NB4 (cell line): Measurements from ENCODE around the gene FAM3B.

Experiments
- CTCF ChIP-seq: IDR thresholded peaks from one replicate; pipeline ENCODE4 v1.5.1; 2012; ENCODE audit warnings: low read depth, low read length
- POLR2A ChIP-seq: IDR thresholded peaks from 2 replicates; pipeline ENCODE4 v1.6.1; 2011; ENCODE audit warnings: mild to moderate bottlenecking; ENCODE audit not compliant: insufficient read length; ENCODE audit errors: extremely low read depth

DNA sequence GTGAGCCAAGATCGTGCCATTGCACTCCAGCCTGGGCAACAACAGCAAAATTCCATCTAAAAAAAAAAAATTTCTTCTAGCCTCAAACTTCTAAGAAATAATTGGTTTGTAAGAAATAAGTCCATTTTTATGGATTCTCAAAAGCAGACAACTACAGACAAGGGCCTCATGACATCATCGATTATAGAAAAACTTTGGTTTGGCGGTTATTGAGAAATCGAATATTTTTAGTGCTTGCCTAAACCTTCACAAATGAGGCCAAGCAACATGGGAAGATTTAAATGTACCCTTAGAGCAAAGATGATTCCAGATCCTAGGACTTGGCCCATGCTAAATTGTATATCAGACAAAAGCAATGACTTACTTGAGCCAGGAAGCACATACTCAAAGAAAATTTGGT, 81.7 kb downstream of the FAM3B start:
- no peak for TF ChIP-seq CTCF
- TF ChIP-seq POLR2A = no peak
